HepG2 (cell line): ENCODE results near the gene PLCG1. TPM values are rescaled to one million over a fixed set of nuclear protein-coding genes. Genes with fewer than 3 reads are reported as not detected.

Source experiments
- CEBPB ChIP-seq: IDR thresholded peaks from 2 replicates; pipeline ENCODE4 v1.6.1; 2011; ENCODE audit warnings: low read depth, low read length, improper control_type of control experiment, borderline replicate concordance
- GATA4 ChIP-seq: sonication (generic); IDR thresholded peaks from 2 replicates; pipeline ENCODE4 v1.6.1; 2016; ENCODE audit warnings: antibody characterized with exemption, low read depth, borderline replicate concordance
- MTA3 ChIP-seq: sonication (generic); formaldehyde crosslinking; IDR thresholded peaks from 2 replicates; pipeline ENCODE4 v1.4.0; 2020; ENCODE audit warnings: missing genetic modification reagents
- PAX8 ChIP-seq: sonication (generic); formaldehyde crosslinking; IDR thresholded peaks from 2 replicates; pipeline ENCODE4 v1.8.0; 2022; ENCODE audit warnings: mild to moderate bottlenecking, missing genetic modification reagents, borderline replicate concordance
- SIN3B ChIP-seq: fragments of 150-350 bp; IDR thresholded peaks from 2 replicates; pipeline ENCODE4 v1.6.1; 2014; ENCODE audit warnings: low read length
- SMARCC2 ChIP-seq: fragments of 450-650 bp; IDR thresholded peaks from 2 replicates; pipeline ENCODE4 v1.6.1; 2017; ENCODE audit warnings: antibody characterized with exemption, mild to moderate bottlenecking
- SNRNP70 ChIP-seq: fragments of 200-400 bp; formaldehyde crosslinking; IDR thresholded peaks from 2 replicates; pipeline ENCODE4 v1.6.1; 2017; ENCODE audit warnings: mild to moderate bottlenecking, low read depth, low read length, moderate library complexity
- ZFX ChIP-seq: sonication (generic); formaldehyde crosslinking; IDR thresholded peaks from 2 replicates; pipeline ENCODE4 v1.4.0; 2020; ENCODE audit warnings: mild to moderate bottlenecking, low read depth, missing genetic modification reagents, moderate library complexity
- ZNF24 ChIP-seq: fragments of 450-650 bp; IDR thresholded peaks from 2 replicates; pipeline ENCODE4 v1.6.1; 2017; ENCODE audit warnings: antibody characterized with exemption, mild to moderate bottlenecking
- ZNF253 ChIP-seq: sonication (generic); formaldehyde crosslinking; IDR thresholded peaks from 2 replicates; pipeline ENCODE4 v1.8.0; 2022; ENCODE audit warnings: mild to moderate bottlenecking, missing genetic modification reagents, borderline replicate concordance
- ZNF333 ChIP-seq: sonication (generic); formaldehyde crosslinking; IDR thresholded peaks from 2 replicates; pipeline ENCODE4 v1.4.0; 2020; ENCODE audit warnings: mild to moderate bottlenecking, missing genetic modification reagents, borderline replicate concordance
- ZNF432 ChIP-seq: sonication (generic); formaldehyde crosslinking; IDR thresholded peaks from 2 replicates; pipeline ENCODE4 v1.5.0; 2020; ENCODE audit warnings: missing genetic modification reagents, mild to moderate bottlenecking, borderline replicate concordance
- ZNF446 ChIP-seq: sonication (generic); formaldehyde crosslinking; IDR thresholded peaks from 2 replicates; pipeline ENCODE4 v1.5.0; 2020; ENCODE audit warnings: mild to moderate bottlenecking, missing genetic modification reagents
- ZNF713 ChIP-seq: sonication (generic); formaldehyde crosslinking; IDR thresholded peaks from 2 replicates; pipeline ENCODE4 v1.4.0; 2020; ENCODE audit warnings: mild to moderate bottlenecking, missing genetic modification reagents
- ZNF782 ChIP-seq: sonication (generic); formaldehyde crosslinking; IDR thresholded peaks from 2 replicates; pipeline ENCODE4 v1.4.0; 2020; ENCODE audit warnings: missing genetic modification reagents, mild to moderate bottlenecking, borderline replicate concordance
- polyA plus RNA-seq, 8 experiments: library from polyadenylated mRNA; depleted of rRNA in 3 of 8; stranded (reverse) in 7 of 8; unstranded in 1 of 8; fragments of >200 nt; fragmentation: Illumina TruSeq in 4 of 8; extraction: Trizol in 4 of 8; gene quantifications; 2 replicates each; pipeline versions ENCODE4 v1.2.1 to v1.2.3, GENCODE V29; 2011 to 2016; ENCODE audit warnings: low read depth in 4 of 8, missing spikeins in 1 of 8, mixed read lengths in 1 of 8; ENCODE audit not compliant: insufficient read depth in 1 of 8
- total RNA-seq, 5 experiments: library from RNA; depleted of rRNA; stranded (reverse); fragments of >200 nt; fragmentation: Illumina TruSeq; extraction: Trizol; gene quantifications; 2 replicates each; pipeline ENCODE4 v1.2.3, GENCODE V29; 2016; ENCODE audit warnings: low read depth in 1 of 5
- TF ChIP-seq, protein P1 (sequence below): sonication (generic); formaldehyde crosslinking; IDR thresholded peaks from 2 replicates; pipeline ENCODE4 v1.5.1; 2020; ENCODE audit warnings: mild to moderate bottlenecking, moderate library complexity, missing genetic modification reagents
- TF ChIP-seq, protein P2 (sequence below): IDR thresholded peaks from 2 replicates; pipeline ENCODE4 v1.6.1; 2012; ENCODE audit warnings: inconsistent platforms
- TF ChIP-seq, protein P3 (sequence below): sonication (generic); formaldehyde crosslinking; IDR thresholded peaks from 2 replicates; pipeline ENCODE4 v1.5.1; 2020; ENCODE audit warnings: mild to moderate bottlenecking, missing genetic modification reagents, moderate library complexity
- TF ChIP-seq, protein P4 (sequence below): sonication (generic); formaldehyde crosslinking; IDR thresholded peaks from 2 replicates; pipeline ENCODE4 v1.4.0; 2020; ENCODE audit warnings: missing genetic modification reagents, borderline replicate concordance
- TF ChIP-seq, protein P5 (sequence below): sonication (generic); formaldehyde crosslinking; IDR thresholded peaks from 2 replicates; pipeline ENCODE4 v1.8.0; 2022; ENCODE audit warnings: mild to moderate bottlenecking, missing genetic modification reagents; ENCODE audit not compliant: insufficient replicate concordance

Gene PLCG1
- total and polyA plus RNA-seq, 2 of the 13 experiments (the other 11 are each of a cell fraction or from before 2014, with no cell fraction given): 85.3 to 158 TPM

DNA sequence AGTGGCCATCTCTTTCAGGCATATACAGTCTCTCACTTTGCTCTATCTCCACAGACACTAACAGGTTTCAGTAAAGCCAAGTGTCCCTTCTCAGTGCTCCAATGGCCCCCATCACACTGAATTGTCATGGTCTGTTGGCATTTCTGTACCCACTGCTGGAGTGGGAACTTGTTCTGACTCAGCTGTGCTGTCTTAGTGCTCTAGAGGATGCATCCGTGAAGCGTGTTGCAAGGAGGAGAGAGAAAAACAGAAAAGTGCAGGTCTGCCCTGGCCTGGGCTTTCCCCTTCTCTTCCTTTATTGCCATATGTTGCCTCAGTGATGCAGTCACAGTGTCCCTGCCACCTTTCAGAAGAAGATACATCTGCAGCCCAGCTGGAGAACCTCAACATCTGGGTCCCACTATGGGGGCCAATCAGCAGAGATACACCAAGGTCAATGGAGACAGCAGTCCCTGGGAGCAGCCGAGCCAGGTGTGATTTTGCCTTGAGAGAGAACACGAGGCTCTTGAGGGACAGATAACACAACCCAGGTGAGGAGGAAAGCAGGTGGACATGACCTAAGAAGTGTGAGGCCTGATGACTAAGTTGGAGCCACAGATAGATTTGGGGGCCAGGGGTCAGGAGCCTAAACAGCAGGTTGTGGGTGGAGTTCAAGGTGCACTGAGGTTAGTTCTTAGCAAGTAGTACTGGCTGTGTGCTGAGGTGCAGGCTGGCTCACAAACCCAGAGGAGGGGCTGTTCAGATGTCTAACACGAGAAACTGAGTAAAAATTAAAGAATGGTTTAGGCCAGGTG, 5.6 kb upstream of the PLCG1 start (continued):
- no peak for TF ChIP-seq SNRNP70
- TF ChIP-seq, protein P1, sequence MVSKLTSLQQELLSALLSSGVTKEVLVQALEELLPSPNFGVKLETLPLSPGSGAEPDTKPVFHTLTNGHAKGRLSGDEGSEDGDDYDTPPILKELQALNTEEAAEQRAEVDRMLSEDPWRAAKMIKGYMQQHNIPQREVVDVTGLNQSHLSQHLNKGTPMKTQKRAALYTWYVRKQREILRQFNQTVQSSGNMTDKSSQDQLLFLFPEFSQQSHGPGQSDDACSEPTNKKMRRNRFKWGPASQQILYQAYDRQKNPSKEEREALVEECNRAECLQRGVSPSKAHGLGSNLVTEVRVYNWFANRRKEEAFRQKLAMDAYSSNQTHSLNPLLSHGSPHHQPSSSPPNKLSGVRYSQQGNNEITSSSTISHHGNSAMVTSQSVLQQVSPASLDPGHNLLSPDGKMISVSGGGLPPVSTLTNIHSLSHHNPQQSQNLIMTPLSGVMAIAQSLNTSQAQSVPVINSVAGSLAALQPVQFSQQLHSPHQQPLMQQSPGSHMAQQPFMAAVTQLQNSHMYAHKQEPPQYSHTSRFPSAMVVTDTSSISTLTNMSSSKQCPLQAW (CRISPR knock-in tag): no peak
- TF ChIP-seq GATA4: no peak
- TF ChIP-seq SMARCC2: no peak
- no peak for TF ChIP-seq ZNF713 (CRISPR knock-in tag)
- no peak for TF ChIP-seq SIN3B
- no peak for TF ChIP-seq ZNF446 (CRISPR knock-in tag)
- TF ChIP-seq, protein P2, sequence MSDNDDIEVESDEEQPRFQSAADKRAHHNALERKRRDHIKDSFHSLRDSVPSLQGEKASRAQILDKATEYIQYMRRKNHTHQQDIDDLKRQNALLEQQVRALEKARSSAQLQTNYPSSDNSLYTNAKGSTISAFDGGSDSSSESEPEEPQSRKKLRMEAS: no peak
- no peak for TF ChIP-seq ZNF253 (CRISPR knock-in tag)
- TF ChIP-seq CEBPB: no peak
- 0 out of 2 replicates have a peak, but pooled peaks have one; percentile 25 for TF ChIP-seq ZFX (CRISPR knock-in tag)
- TF ChIP-seq, protein P3, sequence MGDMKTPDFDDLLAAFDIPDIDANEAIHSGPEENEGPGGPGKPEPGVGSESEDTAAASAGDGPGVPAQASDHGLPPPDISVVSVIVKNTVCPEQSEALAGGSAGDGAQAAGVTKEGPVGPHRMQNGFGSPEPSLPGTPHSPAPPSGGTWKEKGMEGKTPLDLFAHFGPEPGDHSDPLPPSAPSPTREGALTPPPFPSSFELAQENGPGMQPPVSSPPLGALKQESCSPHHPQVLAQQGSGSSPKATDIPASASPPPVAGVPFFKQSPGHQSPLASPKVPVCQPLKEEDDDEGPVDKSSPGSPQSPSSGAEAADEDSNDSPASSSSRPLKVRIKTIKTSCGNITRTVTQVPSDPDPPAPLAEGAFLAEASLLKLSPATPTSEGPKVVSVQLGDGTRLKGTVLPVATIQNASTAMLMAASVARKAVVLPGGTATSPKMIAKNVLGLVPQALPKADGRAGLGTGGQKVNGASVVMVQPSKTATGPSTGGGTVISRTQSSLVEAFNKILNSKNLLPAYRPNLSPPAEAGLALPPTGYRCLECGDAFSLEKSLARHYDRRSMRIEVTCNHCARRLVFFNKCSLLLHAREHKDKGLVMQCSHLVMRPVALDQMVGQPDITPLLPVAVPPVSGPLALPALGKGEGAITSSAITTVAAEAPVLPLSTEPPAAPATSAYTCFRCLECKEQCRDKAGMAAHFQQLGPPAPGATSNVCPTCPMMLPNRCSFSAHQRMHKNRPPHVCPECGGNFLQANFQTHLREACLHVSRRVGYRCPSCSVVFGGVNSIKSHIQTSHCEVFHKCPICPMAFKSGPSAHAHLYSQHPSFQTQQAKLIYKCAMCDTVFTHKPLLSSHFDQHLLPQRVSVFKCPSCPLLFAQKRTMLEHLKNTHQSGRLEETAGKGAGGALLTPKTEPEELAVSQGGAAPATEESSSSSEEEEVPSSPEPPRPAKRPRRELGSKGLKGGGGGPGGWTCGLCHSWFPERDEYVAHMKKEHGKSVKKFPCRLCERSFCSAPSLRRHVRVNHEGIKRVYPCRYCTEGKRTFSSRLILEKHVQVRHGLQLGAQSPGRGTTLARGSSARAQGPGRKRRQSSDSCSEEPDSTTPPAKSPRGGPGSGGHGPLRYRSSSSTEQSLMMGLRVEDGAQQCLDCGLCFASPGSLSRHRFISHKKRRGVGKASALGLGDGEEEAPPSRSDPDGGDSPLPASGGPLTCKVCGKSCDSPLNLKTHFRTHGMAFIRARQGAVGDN (CRISPR knock-in tag): 0 out of 2 replicates have a peak, but pooled peaks have one; percentile 17
- no peak for TF ChIP-seq ZNF432 (CRISPR knock-in tag)
- TF ChIP-seq PAX8: no peak
- no peak for TF ChIP-seq ZNF24
- TF ChIP-seq, protein P4, sequence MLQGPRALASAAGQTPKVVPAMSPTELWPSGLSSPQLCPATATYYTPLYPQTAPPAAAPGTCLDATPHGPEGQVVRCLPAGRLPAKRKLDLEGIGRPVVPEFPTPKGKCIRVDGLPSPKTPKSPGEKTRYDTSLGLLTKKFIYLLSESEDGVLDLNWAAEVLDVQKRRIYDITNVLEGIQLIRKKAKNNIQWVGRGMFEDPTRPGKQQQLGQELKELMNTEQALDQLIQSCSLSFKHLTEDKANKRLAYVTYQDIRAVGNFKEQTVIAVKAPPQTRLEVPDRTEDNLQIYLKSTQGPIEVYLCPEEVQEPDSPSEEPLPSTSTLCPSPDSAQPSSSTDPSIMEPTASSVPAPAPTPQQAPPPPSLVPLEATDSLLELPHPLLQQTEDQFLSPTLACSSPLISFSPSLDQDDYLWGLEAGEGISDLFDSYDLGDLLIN (CRISPR knock-in tag): no peak
- no peak for TF ChIP-seq MTA3 (CRISPR knock-in tag)
- no peak for TF ChIP-seq ZNF333 (CRISPR knock-in tag)
- no peak for TF ChIP-seq ZNF782
- TF ChIP-seq, protein P5, sequence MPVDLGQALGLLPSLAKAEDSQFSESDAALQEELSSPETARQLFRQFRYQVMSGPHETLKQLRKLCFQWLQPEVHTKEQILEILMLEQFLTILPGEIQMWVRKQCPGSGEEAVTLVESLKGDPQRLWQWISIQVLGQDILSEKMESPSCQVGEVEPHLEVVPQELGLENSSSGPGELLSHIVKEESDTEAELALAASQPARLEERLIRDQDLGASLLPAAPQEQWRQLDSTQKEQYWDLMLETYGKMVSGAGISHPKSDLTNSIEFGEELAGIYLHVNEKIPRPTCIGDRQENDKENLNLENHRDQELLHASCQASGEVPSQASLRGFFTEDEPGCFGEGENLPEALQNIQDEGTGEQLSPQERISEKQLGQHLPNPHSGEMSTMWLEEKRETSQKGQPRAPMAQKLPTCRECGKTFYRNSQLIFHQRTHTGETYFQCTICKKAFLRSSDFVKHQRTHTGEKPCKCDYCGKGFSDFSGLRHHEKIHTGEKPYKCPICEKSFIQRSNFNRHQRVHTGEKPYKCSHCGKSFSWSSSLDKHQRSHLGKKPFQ (CRISPR knock-in tag): no peak
